Measurements from ENCODE around the gene TTR. TPM values are rescaled to one million over a fixed set of nuclear protein-coding genes. Genes with fewer than 3 reads are reported as not detected.

The TTR gene
- polyA plus RNA-seq, 1 of the 3 experiments (the other 2 are of a cell fraction): not detected

DNA sequence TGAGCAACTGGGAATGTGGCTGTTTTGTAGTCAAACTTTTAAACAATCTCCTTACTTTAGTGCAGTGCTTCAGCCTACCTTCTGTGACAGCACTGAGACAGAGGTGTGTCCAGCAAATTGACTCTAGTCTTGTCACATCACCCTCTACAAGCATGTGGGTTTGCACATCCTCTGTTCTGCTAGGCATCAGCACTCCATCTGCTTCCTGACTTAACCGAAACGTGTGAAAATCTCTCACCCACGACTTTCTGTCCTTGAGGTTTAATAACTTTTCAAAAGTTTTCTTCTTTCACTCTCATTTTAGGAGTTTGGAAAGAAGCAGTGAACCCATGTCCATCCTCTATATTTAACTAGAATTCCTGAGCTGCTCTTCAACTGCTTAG, 42.6 kb downstream of the TTR start:
- ChIA-PET CTCF (interaction anchor here (1.2 kb wide), 1 partner anchor 85 kb away, joined by 3 read pairs; no protein-coding TSS in a partner anchor), POLR2A (no interaction called here)
- Histone ChIP-seq H3K9ac (no peak overlapping the region), H3K4me2 (no peak overlapping the region), H3K4me3 (ENCODE audit: low read depth in 2 of 2, low read length in 1 of 2) (no peak overlapping the region), H3K4me1 (ENCODE audit: control insufficient read depth in 1 of 2, insufficient read depth in 2 of 2, low read depth in 1 of 2, low read length in 1 of 2) (no peaks in the 10 kb centered on the region), H3K27me3 (ENCODE audit: insufficient read depth) (no peaks in the 10 kb centered on the region), H3K9me3 (no peaks in the 10 kb centered on the region), H2AFZ (ENCODE audit: low read depth) (no peak overlapping the region), H3K79me2 (ENCODE audit: insufficient read depth) (no peaks in the 10 kb centered on the region), H3K27ac (ENCODE audit: low read depth in 2 of 2, low read length in 1 of 2) (no peak overlapping the region), H4K20me1 (ENCODE audit: insufficient read depth) (no peaks in the 10 kb centered on the region), H3K9me2 (no peaks in the 10 kb centered on the region), H3K36me3 (replicated peaks in 1 of 2; ENCODE audit: control insufficient read depth in 1 of 2, insufficient read depth in 2 of 2, low read length in 1 of 2) (peaks cover 0 to 2% of the 10 kb centered on the region in 2 experiments), H3F3A (replicated peaks; ENCODE audit: insufficient read depth) (no peaks in the 10 kb centered on the region)
- TF ChIP-seq RFX5 (IDR thresholded peaks at IDR 0.05; ENCODE audit: low read length): no peak
- TF ChIP-seq, protein P1, sequence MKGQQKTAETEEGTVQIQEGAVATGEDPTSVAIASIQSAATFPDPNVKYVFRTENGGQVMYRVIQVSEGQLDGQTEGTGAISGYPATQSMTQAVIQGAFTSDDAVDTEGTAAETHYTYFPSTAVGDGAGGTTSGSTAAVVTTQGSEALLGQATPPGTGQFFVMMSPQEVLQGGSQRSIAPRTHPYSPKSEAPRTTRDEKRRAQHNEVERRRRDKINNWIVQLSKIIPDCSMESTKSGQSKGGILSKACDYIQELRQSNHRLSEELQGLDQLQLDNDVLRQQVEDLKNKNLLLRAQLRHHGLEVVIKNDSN (IDR thresholded peaks at IDR 0.05; ENCODE audit: borderline replicate concordance, low read depth): no peak
- TF ChIP-seq MEF2A (IDR thresholded peaks at IDR 0.05; ENCODE audit: borderline replicate concordance, low read depth): no peak
- TF ChIP-seq, protein P2, sequence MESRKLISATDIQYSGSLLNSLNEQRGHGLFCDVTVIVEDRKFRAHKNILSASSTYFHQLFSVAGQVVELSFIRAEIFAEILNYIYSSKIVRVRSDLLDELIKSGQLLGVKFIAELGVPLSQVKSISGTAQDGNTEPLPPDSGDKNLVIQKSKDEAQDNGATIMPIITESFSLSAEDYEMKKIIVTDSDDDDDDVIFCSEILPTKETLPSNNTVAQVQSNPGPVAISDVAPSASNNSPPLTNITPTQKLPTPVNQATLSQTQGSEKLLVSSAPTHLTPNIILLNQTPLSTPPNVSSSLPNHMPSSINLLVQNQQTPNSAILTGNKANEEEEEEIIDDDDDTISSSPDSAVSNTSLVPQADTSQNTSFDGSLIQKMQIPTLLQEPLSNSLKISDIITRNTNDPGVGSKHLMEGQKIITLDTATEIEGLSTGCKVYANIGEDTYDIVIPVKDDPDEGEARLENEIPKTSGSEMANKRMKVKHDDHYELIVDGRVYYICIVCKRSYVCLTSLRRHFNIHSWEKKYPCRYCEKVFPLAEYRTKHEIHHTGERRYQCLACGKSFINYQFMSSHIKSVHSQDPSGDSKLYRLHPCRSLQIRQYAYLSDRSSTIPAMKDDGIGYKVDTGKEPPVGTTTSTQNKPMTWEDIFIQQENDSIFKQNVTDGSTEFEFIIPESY (IDR thresholded peaks at IDR 0.05; ENCODE audit: borderline replicate concordance, low read depth): no peak
- no peak for TF ChIP-seq MXI1 (IDR thresholded peaks at IDR 0.05; ENCODE audit: low read depth, low read length)
- TF ChIP-seq SIN3A (IDR thresholded peaks at IDR 0.05; ENCODE audit: borderline replicate concordance, low read depth, low read length): no peak
- TF ChIP-seq TEAD4 (IDR thresholded peaks at IDR 0.05; ENCODE audit: borderline replicate concordance, insufficient read depth): no peak
- no peak for TF ChIP-seq EP300 (IDR thresholded peaks at IDR 0.05; ENCODE audit: borderline replicate concordance in 1 of 2, low read depth in 1 of 2, low read length in 1 of 2)
- TF ChIP-seq, protein P3, sequence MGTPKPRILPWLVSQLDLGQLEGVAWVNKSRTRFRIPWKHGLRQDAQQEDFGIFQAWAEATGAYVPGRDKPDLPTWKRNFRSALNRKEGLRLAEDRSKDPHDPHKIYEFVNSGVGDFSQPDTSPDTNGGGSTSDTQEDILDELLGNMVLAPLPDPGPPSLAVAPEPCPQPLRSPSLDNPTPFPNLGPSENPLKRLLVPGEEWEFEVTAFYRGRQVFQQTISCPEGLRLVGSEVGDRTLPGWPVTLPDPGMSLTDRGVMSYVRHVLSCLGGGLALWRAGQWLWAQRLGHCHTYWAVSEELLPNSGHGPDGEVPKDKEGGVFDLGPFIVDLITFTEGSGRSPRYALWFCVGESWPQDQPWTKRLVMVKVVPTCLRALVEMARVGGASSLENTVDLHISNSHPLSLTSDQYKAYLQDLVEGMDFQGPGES (IDR thresholded peaks at IDR 0.05; ENCODE audit: low read depth, low read length): no peak
- no peak for TF ChIP-seq TAF1 (IDR thresholded peaks at IDR 0.05; ENCODE audit: borderline replicate concordance, low read depth, low read length)
- TF ChIP-seq RAD21 (IDR thresholded peaks at IDR 0.05; ENCODE audit: low read length): no peak
- TF ChIP-seq NRF1 (IDR thresholded peaks at IDR 0.05; ENCODE audit: low read depth, low read length): no peak
- WGBS (ENCODE audit: low lambda C conversion rate): 87% methylated on average over 3 of the region's 3 CpGs
- no peak for DNase-seq

DNA sequence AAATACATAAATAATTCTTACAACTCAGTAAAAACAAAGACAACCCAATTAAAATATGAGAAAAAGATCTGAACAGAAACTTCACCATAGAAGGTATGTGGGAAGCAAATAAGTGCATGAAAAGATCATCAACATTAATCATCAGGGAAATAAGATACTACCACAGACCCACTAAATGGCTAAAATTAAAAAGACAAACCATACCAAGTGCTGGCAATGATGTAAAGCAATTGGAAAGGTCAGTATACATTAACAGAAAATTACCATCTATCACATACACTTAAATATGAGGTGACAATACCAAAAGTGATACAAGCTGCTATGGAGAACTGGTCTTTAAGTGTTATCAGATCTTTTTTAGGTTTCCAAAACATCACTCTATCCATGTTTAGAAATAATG, 44.7 kb downstream of the TTR start:
- H3F3A ChIP-seq (replicated peaks; ENCODE audit: insufficient read depth): no peaks in the 10 kb centered on the region
- H3K9me2 ChIP-seq: no peaks in the 10 kb centered on the region
- H3K4me1 ChIP-seq (ENCODE audit: control insufficient read depth in 1 of 2, insufficient read depth in 2 of 2, low read depth in 1 of 2, low read length in 1 of 2): no peaks in the 10 kb centered on the region
- H3K36me3 ChIP-seq (replicated peaks in 1 of 2; ENCODE audit: control insufficient read depth in 1 of 2, insufficient read depth in 2 of 2, low read length in 1 of 2): no peaks in the 10 kb centered on the region
- no peaks in the 10 kb centered on the region; the same call in 1 of the 2 replicates for H3K9me3 ChIP-seq
- H3K4me2 ChIP-seq: no peak overlapping the region
- H3K4me3 ChIP-seq (ENCODE audit: low read depth in 2 of 2, low read length in 1 of 2): no peak overlapping the region
- H3K9ac ChIP-seq: no peak overlapping the region
- no peak overlapping the region for H3K27ac ChIP-seq (ENCODE audit: low read depth in 2 of 2, low read length in 1 of 2)
- no peaks in the 10 kb centered on the region for H3K27me3 ChIP-seq (ENCODE audit: insufficient read depth)
- no peak for DNase-seq
- ChIA-PET POLR2A (no interaction called here), CTCF (no interaction called here)
- H2AFZ ChIP-seq (ENCODE audit: low read depth): no peak overlapping the region
- no peaks in the 10 kb centered on the region for H3K79me2 ChIP-seq (ENCODE audit: insufficient read depth)
- H4K20me1 ChIP-seq (ENCODE audit: insufficient read depth): no peaks in the 10 kb centered on the region
- TF ChIP-seq TAF1 (IDR thresholded peaks at IDR 0.05; ENCODE audit: borderline replicate concordance, low read depth, low read length) (no peak), NFIC (IDR thresholded peaks at IDR 0.05; ENCODE audit: borderline replicate concordance) (no peak), FOSL2 (IDR thresholded peaks at IDR 0.05; ENCODE audit: borderline replicate concordance, low read depth) (no peak), EZH2phosphoT487 (IDR thresholded peaks at IDR 0.05; ENCODE audit: borderline replicate concordance, low read depth) (no peak), TEAD4 (IDR thresholded peaks at IDR 0.05; ENCODE audit: borderline replicate concordance, insufficient read depth) (no peak), RFX5 (IDR thresholded peaks at IDR 0.05; ENCODE audit: low read length) (no peak)
- TF ChIP-seq, protein P1 (IDR thresholded peaks at IDR 0.05; ENCODE audit: borderline replicate concordance, low read depth): no peak
- TF ChIP-seq, protein P4, sequence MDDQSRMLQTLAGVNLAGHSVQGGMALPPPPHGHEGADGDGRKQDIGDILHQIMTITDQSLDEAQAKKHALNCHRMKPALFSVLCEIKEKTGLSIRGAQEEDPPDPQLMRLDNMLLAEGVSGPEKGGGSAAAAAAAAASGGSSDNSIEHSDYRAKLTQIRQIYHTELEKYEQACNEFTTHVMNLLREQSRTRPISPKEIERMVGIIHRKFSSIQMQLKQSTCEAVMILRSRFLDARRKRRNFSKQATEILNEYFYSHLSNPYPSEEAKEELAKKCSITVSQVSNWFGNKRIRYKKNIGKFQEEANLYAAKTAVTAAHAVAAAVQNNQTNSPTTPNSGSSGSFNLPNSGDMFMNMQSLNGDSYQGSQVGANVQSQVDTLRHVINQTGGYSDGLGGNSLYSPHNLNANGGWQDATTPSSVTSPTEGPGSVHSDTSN (IDR thresholded peaks at IDR 0.05): no peak
- TF ChIP-seq, protein P5, sequence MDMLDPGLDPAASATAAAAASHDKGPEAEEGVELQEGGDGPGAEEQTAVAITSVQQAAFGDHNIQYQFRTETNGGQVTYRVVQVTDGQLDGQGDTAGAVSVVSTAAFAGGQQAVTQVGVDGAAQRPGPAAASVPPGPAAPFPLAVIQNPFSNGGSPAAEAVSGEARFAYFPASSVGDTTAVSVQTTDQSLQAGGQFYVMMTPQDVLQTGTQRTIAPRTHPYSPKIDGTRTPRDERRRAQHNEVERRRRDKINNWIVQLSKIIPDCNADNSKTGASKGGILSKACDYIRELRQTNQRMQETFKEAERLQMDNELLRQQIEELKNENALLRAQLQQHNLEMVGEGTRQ (IDR thresholded peaks at IDR 0.05; ENCODE audit: borderline replicate concordance, low read depth, low read length): no peak
- TF ChIP-seq, protein P2 (IDR thresholded peaks at IDR 0.05; ENCODE audit: borderline replicate concordance, low read depth): no peak
